H9 (cell line): ENCODE measurements around the gene CLEC20A. TPM values are rescaled to one million over a fixed set of nuclear protein-coding genes. Genes with fewer than 3 reads are reported as not detected.

Experiments
- DNase-seq: peaks from one replicate; pipeline ENCODE4 v3.0.0-alpha.2; 2017
- H2AFZ ChIP-seq: one replicate; pipeline ENCODE4 v1.6.1; 2013; ENCODE audit warnings: mild to moderate bottlenecking, low read length, control low read depth, moderate library complexity
- H2AK5ac ChIP-seq: 2 replicates; pipeline ENCODE4 v1.6.1; 2013; ENCODE audit warnings: low read length, control low read depth, mixed read lengths; ENCODE audit not compliant: insufficient read length
- H2BK120ac ChIP-seq: one replicate; pipeline ENCODE4 v1.6.1; 2013; ENCODE audit warnings: low read depth, mild to moderate bottlenecking, low read length, control low read depth, inconsistent platforms; ENCODE audit not compliant: poor library complexity, severe bottlenecking
- H2BK12ac ChIP-seq: 2 replicates; pipeline ENCODE4 v1.6.1; 2013; ENCODE audit warnings: low read length, control low read depth, mixed read lengths, low read depth; ENCODE audit not compliant: insufficient read length
- H2BK15ac ChIP-seq: 2 replicates; pipeline ENCODE4 v1.6.1; 2013; ENCODE audit warnings: low read depth, low read length, control low read depth
- H2BK20ac ChIP-seq: one replicate; pipeline ENCODE4 v1.6.1; 2013; ENCODE audit warnings: low read depth, mild to moderate bottlenecking, low read length, control low read depth, inconsistent platforms; ENCODE audit not compliant: poor library complexity, severe bottlenecking
- H2BK5ac ChIP-seq: 2 replicates; pipeline ENCODE4 v1.6.1; 2013; ENCODE audit warnings: low read length, control low read depth, mixed read lengths; ENCODE audit not compliant: insufficient read length
- H3K14ac ChIP-seq: 2 replicates; pipeline ENCODE4 v1.6.1; 2013; ENCODE audit warnings: low read length, control low read depth; ENCODE audit not compliant: insufficient read depth
- H3K18ac ChIP-seq: 2 replicates; pipeline ENCODE4 v1.6.1; 2013; ENCODE audit warnings: low read depth, mild to moderate bottlenecking, mixed read lengths, low read length, control low read depth; ENCODE audit not compliant: insufficient read length
- H3K23ac ChIP-seq: 2 replicates; pipeline ENCODE4 v1.6.1; 2013; ENCODE audit warnings: low read length, control low read depth, mixed read lengths, low read depth; ENCODE audit not compliant: insufficient read length
- H3K23me2 ChIP-seq: 2 replicates; pipeline ENCODE4 v1.6.1; 2013; ENCODE audit warnings: low read depth, mild to moderate bottlenecking, mixed read lengths, low read length, control low read depth; ENCODE audit not compliant: insufficient read length, poor library complexity, severe bottlenecking
- H3K27ac ChIP-seq: 2 replicates; pipeline ENCODE4 v1.5.1; 2013; ENCODE audit warnings: low read length, control low read depth, mixed read lengths, low read depth; ENCODE audit not compliant: insufficient read length
- H3K27me3 ChIP-seq: 2 replicates; pipeline ENCODE4 v1.6.1; 2013; ENCODE audit warnings: low read length, control low read depth, inconsistent platforms; ENCODE audit not compliant: insufficient read depth
- H3K4ac ChIP-seq: 2 replicates; pipeline ENCODE4 v1.6.1; 2013; ENCODE audit warnings: low read depth, mild to moderate bottlenecking, control low read depth, inconsistent platforms, low read length, moderate library complexity
- H3K4me1 ChIP-seq: 2 replicates; pipeline ENCODE4 v1.6.1; 2013; ENCODE audit warnings: low read length, control low read depth, inconsistent platforms; ENCODE audit not compliant: insufficient read depth
- H3K4me2 ChIP-seq: 2 replicates; pipeline ENCODE4 v1.6.1; 2013; ENCODE audit warnings: low read length, control low read depth, mixed read lengths; ENCODE audit not compliant: insufficient read length, insufficient read depth
- H3K56ac ChIP-seq: 2 replicates; pipeline ENCODE4 v1.6.1; 2013; ENCODE audit warnings: low read depth, mild to moderate bottlenecking, mixed read lengths, low read length, control low read depth; ENCODE audit not compliant: insufficient read length
- H3K79me1 ChIP-seq: 2 replicates; pipeline ENCODE4 v1.6.1; 2013; ENCODE audit warnings: low read depth, mild to moderate bottlenecking, moderate library complexity, low read length, control low read depth, inconsistent platforms; ENCODE audit not compliant: insufficient read depth, poor library complexity, severe bottlenecking
- H3K79me2 ChIP-seq: 2 replicates; pipeline ENCODE4 v1.6.1; 2013; ENCODE audit warnings: low read length, control low read depth, inconsistent platforms; ENCODE audit not compliant: insufficient read depth
- H3K9ac ChIP-seq: 2 replicates; pipeline ENCODE4 v1.6.1; 2013; ENCODE audit warnings: low read length, control low read depth, mixed read lengths; ENCODE audit not compliant: insufficient read length; ENCODE audit errors: extremely low read depth
- H3K9me3 ChIP-seq: one replicate; pipeline ENCODE4 v1.6.1; 2013; ENCODE audit warnings: low read depth, low read length, inconsistent platforms; ENCODE audit not compliant: control insufficient read depth
- H3T11ph ChIP-seq: one replicate; pipeline ENCODE4 v1.6.1; 2013; ENCODE audit warnings: mild to moderate bottlenecking, low read length, control low read depth, inconsistent platforms
- H4K20me1 ChIP-seq: one replicate; pipeline ENCODE4 v1.6.1; 2013; ENCODE audit not compliant: control insufficient read depth, insufficient read length, insufficient read depth
- H4K5ac ChIP-seq: 2 replicates; pipeline ENCODE4 v1.6.1; 2013; ENCODE audit warnings: low read depth, mild to moderate bottlenecking, mixed read lengths, low read length, control low read depth; ENCODE audit not compliant: insufficient read length
- H4K8ac ChIP-seq: replicated peaks from 2 replicates; pipeline ENCODE4 v1.6.1; 2013; ENCODE audit warnings: low read length, control low read depth, mixed read lengths, low read depth; ENCODE audit not compliant: insufficient read length
- H4K91ac ChIP-seq: 2 replicates; pipeline ENCODE4 v1.6.1; 2013; ENCODE audit warnings: low read depth, mild to moderate bottlenecking, moderate library complexity, mixed read lengths, low read length, control low read depth; ENCODE audit not compliant: insufficient read length
- H3K27ac Mint-ChIP-seq, 3 experiments: 2 replicates in 2 of 3; 3 replicates in 1 of 3; pipeline ENCODE4 v1.8.0; 2020 to 2021; ENCODE audit warnings: mixed read lengths in 3 of 3, mild to moderate bottlenecking in 1 of 3, moderate library complexity in 1 of 3
- H3K27me3 Mint-ChIP-seq: 2 replicates; pipeline ENCODE4 v1.8.0; 2021; ENCODE audit warnings: low read depth, mild to moderate bottlenecking, moderate library complexity, mixed read lengths
- H3K36me3 Mint-ChIP-seq, 3 experiments: 2 replicates in 2 of 3; 3 replicates in 1 of 3; pipeline ENCODE4 v1.8.0; 2020 to 2021; ENCODE audit warnings: low read depth in 3 of 3, mixed read lengths in 3 of 3; ENCODE audit not compliant: insufficient read depth in 1 of 3
- H3K4me1 Mint-ChIP-seq, 2 experiments: 2 replicates each; pipeline ENCODE4 v1.8.0; 2020; ENCODE audit warnings: mixed read lengths in 2 of 2
- H3K4me3 Mint-ChIP-seq, 2 experiments: 2 replicates in 1 of 2; 3 replicates in 1 of 2; pipeline ENCODE4 v1.8.0; 2020 to 2021; ENCODE audit warnings: mild to moderate bottlenecking in 2 of 2, mixed read lengths in 2 of 2, moderate library complexity in 1 of 2
- H3K9me3 Mint-ChIP-seq, 2 experiments: 2 replicates in 1 of 2; 3 replicates in 1 of 2; pipeline ENCODE4 v1.8.0; 2020; ENCODE audit warnings: mild to moderate bottlenecking in 2 of 2, mixed read lengths in 2 of 2, moderate library complexity in 1 of 2
- CTCF ChIP-seq: fragments of 200-600 bp; sonication (generic); conservative IDR thresholded peaks from 3 replicates; pipeline ENCODE4 v1.8.0; 2021; ENCODE audit warnings: antibody characterized with exemption, mild to moderate bottlenecking
- whole genome bisulfite sequencing: extraction: QIAGEN DNeasy Blood & Tissue Kit; methylation state at CpG from one replicate; pipeline ENCODE4 v1.1.7; 2013; ENCODE audit warnings: missing lambda C conversion rate, low lambda C conversion rate, mixed read lengths; ENCODE audit not compliant: insufficient read length; ENCODE audit errors: extremely low coverage; 5-methylcytosine and 5-hydroxymethylcytosine counted together
- total RNA-seq: library from RNA; stranded (reverse); gene quantifications from 2 replicates; pipeline ENCODE4 v1.2.1, GENCODE V29; 2021

The CLEC20A gene
- total RNA-seq, 1 experiment from 2014 or later = not detected

DNA sequence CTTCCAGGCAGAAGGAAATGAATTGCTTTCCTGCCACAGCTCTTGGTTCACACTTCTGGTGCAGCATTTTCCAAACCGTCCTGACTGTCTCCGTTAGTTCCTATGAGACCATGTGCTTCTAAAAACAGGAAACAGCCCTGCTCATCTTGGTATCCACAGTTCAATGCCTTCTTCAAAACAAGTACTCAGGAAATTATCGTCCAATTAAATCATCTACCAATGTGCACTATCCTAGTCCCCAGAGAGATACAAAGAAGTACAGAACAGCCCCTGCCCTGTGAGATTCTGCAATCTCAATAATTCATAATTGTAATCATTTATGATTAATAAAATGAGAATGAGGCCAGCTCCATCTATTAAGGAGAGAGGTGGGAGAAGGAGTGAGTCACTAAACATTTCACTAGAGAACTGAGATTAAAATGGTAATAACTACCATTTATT is 11.2 kb downstream of the CLEC20A start:
- Histone ChIP-seq H2BK15ac (no peak overlapping the region), H2AFZ (no peak overlapping the region), H3K79me2 (no peaks in the 10 kb centered on the region), H3K27me3 (no peaks in the 10 kb centered on the region), H3K56ac (no peak overlapping the region), H2BK12ac (no peak overlapping the region), H2BK5ac (no peak overlapping the region), H4K20me1 (no peaks in the 10 kb centered on the region), H3K9me3 (no peaks in the 10 kb centered on the region), H3K18ac (no peak overlapping the region), H4K91ac (no peak overlapping the region), H4K8ac (no peak overlapping the region), H2BK120ac (no peak overlapping the region), H3T11ph (no peak overlapping the region), H3K14ac (no peak overlapping the region), H3K4ac (no peak overlapping the region), H3K79me1 (no peaks in the 10 kb centered on the region), H3K4me1 (no peaks in the 10 kb centered on the region), H3K9ac (no peak overlapping the region), H2AK5ac (no peak overlapping the region), H4K5ac (no peak overlapping the region), H3K23ac (no peak overlapping the region), H3K4me2 (no peak overlapping the region), H2BK20ac (no peak overlapping the region), H3K27ac (no peak overlapping the region), H3K23me2 (no peaks in the 10 kb centered on the region)
- no peak for TF ChIP-seq CTCF
- Mint-ChIP-seq H3K9me3 (no peaks in the 10 kb centered on the region), H3K36me3 (peaks cover 0 to 4% (median 3%) of the 10 kb centered on the region in 3 experiments; a peak in 2 of 7 replicates), H3K27me3 (no peaks in the 10 kb centered on the region), H3K4me1 (peaks cover 3 to 9% of the 10 kb centered on the region in 2 experiments; a peak in 2 of 4 replicates), H3K27ac (no peak overlapping the region), H3K4me3 (no peak overlapping the region)
- no peak for DNase-seq
- no CpG with 5 or more reads among the region's 3 CpGs for WGBS
